Pancreas (tissue), 10 donors: ENCODE data around the gene JMY. TPM values are rescaled to one million over a fixed set of nuclear protein-coding genes. Genes with fewer than 3 reads are reported as not detected.
A peak's percentile ranks its signal among the peaks of the same experiment; 100 is the strongest.

Experiments used
- ATAC-seq, 4 donors: fragments of 200-7000 bp; cut with Tn5 transposase; one replicate each; pipeline versions ENCODE4 v1.8.0 to v1.9.1; 2020; ENCODE audit warnings: mild to moderate bottlenecking in 4 of 4, moderate library complexity in 4 of 4
- DNase-seq, 6 donors: peaks; one replicate each; pipeline ENCODE4 v3.0.0-alpha.2; 2020
- FAIRE-seq: peaks from 2 replicates; lab custom pipeline; 2012; peaks lifted over from hg19 to GRCh38; lab: Jason Lieb, UNC
- H3K27ac ChIP-seq, 4 donors: fragments of 200-600 bp; sonication (generic); 1 replicate in 3 of 4; 2 replicates in 1 of 4; pipeline versions ENCODE4 v1.5.0 to v1.8.0; 2020
- H3K27me3 ChIP-seq, 4 donors: fragments of 200-600 bp; one replicate each; pipeline ENCODE4 v1.8.0; 2021
- H3K36me3 ChIP-seq, 3 donors: fragments of 200-600 bp; sonication (generic) in 1 of 3; one replicate each; pipeline versions ENCODE4 v1.5.0 to v1.8.0; 2020 to 2021
- H3K4me1 ChIP-seq, 3 donors: fragments of 200-600 bp; one replicate each; pipeline ENCODE4 v1.8.0; 2021
- H3K4me3 ChIP-seq, 4 donors: fragments of 200-600 bp; sonication (generic) in 2 of 4; one replicate each; pipeline versions ENCODE4 v1.5.0 to v1.8.0; 2020 to 2021
- H3K9me3 ChIP-seq, 4 donors: fragments of 200-600 bp; one replicate each; pipeline ENCODE4 v1.8.0; 2021
- WGBS, 2 donors: extraction: QIAGEN DNeasy Blood & Tissue Kit; methylation state at CpG; one replicate each; pipeline ENCODE4 v1.1.7; 2013; 5-methylcytosine and 5-hydroxymethylcytosine counted together
- intact Hi-C, 3 donors: fragments of 100-400 bp; cut with DNase I; formaldehyde crosslinking; loops; one replicate each; pipeline versions ENCODE4 v1.11.1 to v1.14.2; 2022
- polyA plus RNA-seq, 2 donors: library from polyadenylated mRNA; stranded (reverse); fragments of 200-250 nt; gene quantifications; one replicate each; pipeline ENCODE4 v1.2.3, GENCODE V29; 2013
- total RNA-seq, 6 donors: library from RNA; stranded (reverse); fragmentation: NEBNext Ultra II Directional in 4 of 6; extraction: Animal tissue kit (Norgen Biotek cat#: 25700) in 4 of 6; gene quantifications; one replicate each; pipeline versions ENCODE4 v1.2.1 to v1.2.4, GENCODE V29; 2021 to 2023
- TF ChIP-seq, protein P1 (sequence below), 4 donors: fragments of 200-600 bp; sonication (generic) in 3 of 4; IDR thresholded peaks; one replicate each; pipeline versions ENCODE4 v1.5.0 to v1.8.0; 2021; ENCODE audit warnings: antibody characterized with exemption in 4 of 4
- donor health status: healthy with polysubstance abuse.
- donor health status: DM: no; HTN: no; CAD: no; lungs with moderate emphysema.
- donor health status: DM: no; HTN: no; CAD: no.
- donor health status: control.
- donor health status: control.
- donor health status: Bipolar disorder and iron deficiency.
- donor health status: DM: yes; HTN: yes; CAD: no.
- donor health status: DM: no; HTN: no; CAD: no.
- donor health status: DM: no; HTN: no; CAD: no.
- donor health status: DM: yes; HTN: yes; CAD: no.

Gene JMY, protein sequence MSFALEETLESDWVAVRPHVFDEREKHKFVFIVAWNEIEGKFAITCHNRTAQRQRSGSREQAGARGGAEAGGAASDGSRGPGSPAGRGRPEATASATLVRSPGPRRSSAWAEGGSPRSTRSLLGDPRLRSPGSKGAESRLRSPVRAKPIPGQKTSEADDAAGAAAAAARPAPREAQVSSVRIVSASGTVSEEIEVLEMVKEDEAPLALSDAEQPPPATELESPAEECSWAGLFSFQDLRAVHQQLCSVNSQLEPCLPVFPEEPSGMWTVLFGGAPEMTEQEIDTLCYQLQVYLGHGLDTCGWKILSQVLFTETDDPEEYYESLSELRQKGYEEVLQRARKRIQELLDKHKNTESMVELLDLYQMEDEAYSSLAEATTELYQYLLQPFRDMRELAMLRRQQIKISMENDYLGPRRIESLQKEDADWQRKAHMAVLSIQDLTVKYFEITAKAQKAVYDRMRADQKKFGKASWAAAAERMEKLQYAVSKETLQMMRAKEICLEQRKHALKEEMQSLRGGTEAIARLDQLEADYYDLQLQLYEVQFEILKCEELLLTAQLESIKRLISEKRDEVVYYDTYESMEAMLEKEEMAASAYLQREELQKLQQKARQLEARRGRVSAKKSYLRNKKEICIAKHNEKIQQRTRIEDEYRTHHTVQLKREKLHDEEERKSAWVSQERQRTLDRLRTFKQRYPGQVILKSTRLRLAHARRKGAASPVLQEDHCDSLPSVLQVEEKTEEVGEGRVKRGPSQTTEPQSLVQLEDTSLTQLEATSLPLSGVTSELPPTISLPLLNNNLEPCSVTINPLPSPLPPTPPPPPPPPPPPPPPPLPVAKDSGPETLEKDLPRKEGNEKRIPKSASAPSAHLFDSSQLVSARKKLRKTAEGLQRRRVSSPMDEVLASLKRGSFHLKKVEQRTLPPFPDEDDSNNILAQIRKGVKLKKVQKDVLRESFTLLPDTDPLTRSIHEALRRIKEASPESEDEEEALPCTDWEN
- 10 to 100 TPM in 1 of 6 donors, 1 to 10 TPM in 5; 6.3 to 11.2 (median 7.2) TPM for total RNA-seq
- polyA plus RNA-seq, result 1 to 10 TPM; 3.4 to 3.8 TPM

- peaks cover 3 to 25% (median 9%) of the 10 kb centered on the region in 3 donors for H3K4me1 ChIP-seq
- intact Hi-C loops, result no loop called here
- peak within 1 kb of the TSS; percentile 90 to 97 (median 94) for H3K27ac ChIP-seq
- no peaks in the 10 kb centered on the region for H3K27me3 ChIP-seq
- H3K9me3 ChIP-seq, result no peaks in the 10 kb centered on the region
- 0% methylated on average over 73 to 83 of the region's 83 CpGs for WGBS, 2 donors
- ATAC-seq (peak; percentile 82 to 91 (median 88)), DNase-seq (peak; percentile 80 to 94 (median 90)), FAIRE-seq (no peak)
- H3K36me3 ChIP-seq, result no peaks in the 10 kb centered on the region
- TF ChIP-seq, protein P1, sequence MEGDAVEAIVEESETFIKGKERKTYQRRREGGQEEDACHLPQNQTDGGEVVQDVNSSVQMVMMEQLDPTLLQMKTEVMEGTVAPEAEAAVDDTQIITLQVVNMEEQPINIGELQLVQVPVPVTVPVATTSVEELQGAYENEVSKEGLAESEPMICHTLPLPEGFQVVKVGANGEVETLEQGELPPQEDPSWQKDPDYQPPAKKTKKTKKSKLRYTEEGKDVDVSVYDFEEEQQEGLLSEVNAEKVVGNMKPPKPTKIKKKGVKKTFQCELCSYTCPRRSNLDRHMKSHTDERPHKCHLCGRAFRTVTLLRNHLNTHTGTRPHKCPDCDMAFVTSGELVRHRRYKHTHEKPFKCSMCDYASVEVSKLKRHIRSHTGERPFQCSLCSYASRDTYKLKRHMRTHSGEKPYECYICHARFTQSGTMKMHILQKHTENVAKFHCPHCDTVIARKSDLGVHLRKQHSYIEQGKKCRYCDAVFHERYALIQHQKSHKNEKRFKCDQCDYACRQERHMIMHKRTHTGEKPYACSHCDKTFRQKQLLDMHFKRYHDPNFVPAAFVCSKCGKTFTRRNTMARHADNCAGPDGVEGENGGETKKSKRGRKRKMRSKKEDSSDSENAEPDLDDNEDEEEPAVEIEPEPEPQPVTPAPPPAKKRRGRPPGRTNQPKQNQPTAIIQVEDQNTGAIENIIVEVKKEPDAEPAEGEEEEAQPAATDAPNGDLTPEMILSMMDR (IDR thresholded peaks at IDR 0.05), result no peak
- peak within 1 kb of the TSS; percentile 59 to 97 (median 92) for H3K4me3 ChIP-seq
These were observed at the start of gene JMY for GRCh38 chr5:79235634-79236361. Gene JMY, plus strand, starts transcription at chr5:79236131. Its CDS starts 520 bp downstream, at chr5:79236651.

GRCh38 chr5:79186455-79186854 is 49.5 kb upstream of the JMY start:
- no peak for ATAC-seq
- no peaks in the 10 kb centered on the region for H3K9me3 ChIP-seq
- no peak overlapping the region for H3K27ac ChIP-seq
- H3K4me3 ChIP-seq, result no peak overlapping the region
- 80 to 83% methylated on average over 1 of the region's 1 CpG for WGBS, 2 donors
- H3K36me3 ChIP-seq, result no peaks in the 10 kb centered on the region
- TF ChIP-seq, protein P1 (IDR thresholded peaks at IDR 0.05), result no peak
- no peak for DNase-seq
- peaks cover 0 to 12% (median 3%) of the 10 kb centered on the region in 3 donors for H3K4me1 ChIP-seq
- intact Hi-C loops, result no loop called here
- H3K27me3 ChIP-seq, result no peaks in the 10 kb centered on the region
- FAIRE-seq, result no peak

DNA sequence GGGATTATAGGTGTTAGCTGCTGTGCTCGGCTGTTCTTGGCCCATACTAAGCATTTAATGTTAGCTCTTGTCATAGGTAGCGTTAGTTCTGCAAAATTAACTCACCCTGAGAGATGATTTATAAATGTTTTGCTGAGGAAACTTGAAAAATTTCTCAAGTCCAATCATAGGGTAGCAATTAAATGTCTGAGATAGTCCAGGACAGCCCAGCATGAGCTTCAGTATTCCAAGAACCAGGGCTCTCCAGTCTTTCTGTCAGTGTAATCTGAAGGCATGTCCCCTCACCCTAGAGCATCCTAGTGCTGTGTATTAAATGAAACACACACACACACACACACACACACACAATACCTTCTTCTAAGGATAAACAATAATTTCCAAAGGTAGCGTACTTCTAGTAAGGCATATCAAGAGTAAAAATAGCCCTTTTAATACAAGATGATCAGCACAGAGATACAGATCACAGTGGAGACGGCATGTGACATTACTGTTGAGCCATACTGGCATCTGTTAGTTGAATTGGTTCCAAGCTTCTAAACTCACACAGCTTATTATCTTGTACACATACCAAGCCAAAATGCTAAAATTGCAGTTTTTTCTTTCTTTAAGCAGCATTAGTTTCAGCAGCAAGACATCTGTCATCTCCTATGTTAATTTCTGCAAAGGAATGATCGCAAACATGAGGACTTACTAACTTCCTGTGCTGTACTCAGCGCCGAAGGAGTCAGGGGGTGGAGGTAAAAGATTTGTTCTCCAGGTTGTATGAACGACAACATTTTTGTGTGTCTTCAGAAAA is 46.3 kb upstream of the JMY start:
- DNase-seq (no peak), ATAC-seq (peak in 3 of 4 donors; percentile 24 to 32 (median 31)), FAIRE-seq (no peak)
- Histone ChIP-seq H3K27ac (no peak overlapping the region), H3K4me1 (peaks cover 0 to 8% (median 3%) of the 10 kb centered on the region in 3 donors), H3K4me3 (no peak overlapping the region), H3K9me3 (no peaks in the 10 kb centered on the region), H3K27me3 (no peaks in the 10 kb centered on the region), H3K36me3 (no peaks in the 10 kb centered on the region)
- TF ChIP-seq, protein P1 (IDR thresholded peaks at IDR 0.05), result no peak
- WGBS, 2 donors, result 61 to 65% methylated on average over 8 of the region's 8 CpGs
- intact Hi-C loops, result no loop called here

- no peaks in the 10 kb centered on the region for H3K27me3 ChIP-seq
- intact Hi-C loops, result no loop called here
- no peaks in the 10 kb centered on the region for H3K36me3 ChIP-seq
- peaks cover 0 to 8% (median 3%) of the 10 kb centered on the region in 3 donors for H3K4me1 ChIP-seq
- ATAC-seq (peak in 3 of 4 donors; percentile 51 to 62 (median 53)), FAIRE-seq (no peak), DNase-seq (no peak)
- no peak overlapping the region for H3K27ac ChIP-seq
- no peak overlapping the region for H3K4me3 ChIP-seq
- TF ChIP-seq, protein P1 (IDR thresholded peaks at IDR 0.05), result no peak
- 17 to 24% methylated on average over 2 of the region's 2 CpGs for WGBS, 2 donors
- H3K9me3 ChIP-seq, result no peaks in the 10 kb centered on the region
These were observed 45.7 kb upstream of the JMY start for GRCh38 chr5:79190235-79190529.
